ENCODE data around the gene DMTF1.

The DMTF1 gene

DNA sequence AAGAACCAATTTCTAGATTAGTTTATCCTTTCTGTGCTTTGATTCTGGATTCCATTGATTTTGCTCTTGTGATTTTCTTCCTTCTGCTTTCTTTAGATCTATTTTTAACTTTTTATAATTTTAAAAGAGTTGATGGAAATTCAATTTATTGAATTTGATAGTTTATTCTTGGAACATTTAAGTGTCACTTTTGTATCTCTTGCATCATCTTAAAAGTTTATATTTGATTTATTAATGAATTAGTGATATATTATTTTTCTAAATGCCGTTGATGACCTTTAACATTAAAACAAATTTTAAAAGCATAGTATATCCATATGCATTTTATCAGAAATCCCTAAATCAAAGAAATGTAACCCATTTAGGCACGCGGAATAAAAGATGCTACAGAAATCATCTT lies 26.9 kb downstream of the DMTF1 start:
- TF ChIP-seq SPI1 (IDR thresholded peaks at IDR 0.05; ENCODE audit: low read depth, low read length) = no peak
- no peak for TF ChIP-seq POLR2AphosphoS5 (IDR thresholded peaks at IDR 0.05; ENCODE audit: low read depth, low read length)
- TF ChIP-seq TAF1 (IDR thresholded peaks at IDR 0.05; ENCODE audit: low read depth, low read length) = no peak
- TF ChIP-seq POU2F2 (IDR thresholded peaks at IDR 0.05; ENCODE audit: low read depth, low read length) = no peak
- TF ChIP-seq PAX5 (IDR thresholded peaks at IDR 0.05; ENCODE audit: insufficient read depth, low read length, severe bottlenecking) = no peak
- no peak for TF ChIP-seq POLR2A (IDR thresholded peaks at IDR 0.05; ENCODE audit: low read depth, low read length)
- FAIRE-seq = no peak

DNA sequence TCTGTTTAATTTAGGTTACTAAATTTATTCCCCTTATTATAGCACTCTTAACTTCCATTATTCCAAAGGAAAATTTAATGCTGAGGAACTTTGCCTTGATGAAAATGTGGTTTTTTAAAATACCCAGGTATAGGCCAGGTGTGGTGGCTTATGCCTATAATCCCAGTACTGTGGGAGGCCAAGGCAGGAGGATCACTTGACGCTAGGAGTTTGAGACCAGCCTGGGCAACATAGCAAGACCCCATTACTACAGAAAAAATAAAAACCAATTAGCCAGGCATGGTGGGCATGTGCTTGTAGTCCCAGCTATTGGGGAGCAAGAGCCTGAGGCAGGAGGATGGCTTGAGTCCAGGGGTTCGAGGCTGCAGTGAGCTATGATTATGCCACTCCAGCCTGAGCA lies 34.9 kb downstream of the DMTF1 start:
- DNase-seq (ENCODE audit: insufficient read length, low spot score) = no peak
- FAIRE-seq = no peak
- TF ChIP-seq POLR2AphosphoS5 (IDR thresholded peaks at IDR 0.05; ENCODE audit: low read depth, low read length) (no peak), POLR2A (IDR thresholded peaks at IDR 0.05; ENCODE audit: low read depth, low read length) (no peak), PAX5 (IDR thresholded peaks at IDR 0.05; ENCODE audit: insufficient read depth, low read length, severe bottlenecking) (no peak), SPI1 (IDR thresholded peaks at IDR 0.05; ENCODE audit: low read depth, low read length) (no peak), POU2F2 (IDR thresholded peaks at IDR 0.05; ENCODE audit: low read depth, low read length) (no peak), TAF1 (IDR thresholded peaks at IDR 0.05; ENCODE audit: low read depth, low read length) (no peak)

More for the DNA sequence above, 26.9 kb downstream of the DMTF1 start:
- DNase-seq (ENCODE audit: insufficient read length, low spot score) = no peak

DNA sequence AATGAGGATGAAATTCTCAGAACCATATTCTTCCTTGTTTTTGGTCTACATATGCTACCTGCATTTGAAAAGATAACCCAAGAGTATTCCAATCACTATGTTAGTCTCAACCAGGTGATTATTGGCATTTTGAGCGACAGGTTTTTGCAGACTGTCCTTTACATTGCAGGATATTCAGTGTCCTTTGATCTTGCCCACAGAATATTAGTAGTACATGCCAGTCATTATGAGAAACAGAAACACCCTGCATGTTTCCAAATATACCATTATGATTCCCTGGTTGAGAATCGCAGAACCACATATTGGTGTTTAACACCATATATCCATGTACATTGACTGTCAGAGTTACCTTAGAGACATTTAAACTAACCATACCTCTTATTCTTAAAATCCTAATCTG lies 36.7 kb downstream of the DMTF1 start:
- DNase-seq (ENCODE audit: insufficient read length, low spot score) (no peak), FAIRE-seq (no peak)
- no peak for TF ChIP-seq POLR2A (IDR thresholded peaks at IDR 0.05; ENCODE audit: low read depth, low read length)
- TF ChIP-seq POLR2AphosphoS5 (IDR thresholded peaks at IDR 0.05; ENCODE audit: low read depth, low read length) = 0 out of 2 replicates have a peak, but pooled peaks have one; percentile 40

DNA sequence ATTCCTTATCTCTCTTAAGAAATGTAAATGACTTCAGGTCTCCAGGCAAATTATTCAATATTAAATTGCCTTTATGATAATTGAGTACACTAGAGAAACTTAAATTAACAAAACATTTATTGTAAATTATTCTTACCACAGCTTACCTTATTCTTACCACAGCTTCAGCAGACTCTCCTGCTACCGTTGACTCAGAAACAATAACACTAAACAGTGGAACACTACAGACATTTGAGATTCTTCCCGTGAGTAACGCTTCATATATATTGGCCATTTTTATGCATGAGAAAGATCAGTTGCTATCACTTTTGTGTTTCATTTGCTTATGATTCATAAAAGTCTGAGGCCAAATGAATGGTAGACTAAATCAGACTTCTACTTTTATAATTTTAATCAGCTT lies 38.5 kb downstream of the DMTF1 start:
- TF ChIP-seq SPI1 (IDR thresholded peaks at IDR 0.05; ENCODE audit: low read depth, low read length) (no peak), PAX5 (IDR thresholded peaks at IDR 0.05; ENCODE audit: insufficient read depth, low read length, severe bottlenecking) (no peak), TAF1 (IDR thresholded peaks at IDR 0.05; ENCODE audit: low read depth, low read length) (no peak), POLR2AphosphoS5 (IDR thresholded peaks at IDR 0.05; ENCODE audit: low read depth, low read length) (no peak), POLR2A (IDR thresholded peaks at IDR 0.05; ENCODE audit: low read depth, low read length) (no peak), POU2F2 (IDR thresholded peaks at IDR 0.05; ENCODE audit: low read depth, low read length) (no peak)
- no peak for DNase-seq (ENCODE audit: insufficient read length, low spot score)
- no peak for FAIRE-seq

DNA sequence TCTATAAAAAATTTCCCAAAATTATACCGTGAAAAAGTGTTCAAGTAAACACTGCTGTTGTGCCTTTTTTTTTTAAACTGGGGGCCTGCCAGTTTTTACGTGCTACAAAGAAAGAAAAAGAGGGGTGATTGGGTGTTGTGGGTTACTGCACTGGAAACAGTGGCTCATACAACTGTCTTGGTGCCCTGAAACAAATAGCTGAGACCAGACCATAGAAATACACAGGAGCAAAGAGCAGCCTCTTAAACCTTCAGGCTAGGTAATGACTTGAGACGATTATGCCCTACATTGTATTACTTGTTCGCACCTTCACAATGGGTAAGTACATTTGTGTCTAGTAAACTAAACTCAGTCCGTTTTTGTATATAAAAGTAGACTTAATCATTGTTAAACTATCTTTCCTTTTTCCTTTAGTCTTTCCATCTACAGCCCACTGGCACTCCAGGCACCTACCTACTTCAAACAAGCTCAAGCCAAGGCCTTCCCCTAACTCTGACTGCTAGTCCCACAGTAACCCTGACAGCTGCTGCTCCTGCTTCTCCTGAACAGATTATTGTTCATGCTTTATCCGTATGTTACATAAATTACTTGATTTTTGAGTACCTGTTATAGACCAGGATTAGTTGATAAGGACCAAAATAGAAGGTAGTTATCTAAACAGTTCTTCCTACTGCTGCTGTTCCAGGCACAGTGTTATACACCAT lies 40.7 kb downstream of the DMTF1 start:
- DNase-seq (ENCODE audit: insufficient read length, low spot score) (no peak), FAIRE-seq (peak; percentile 57)
- TF ChIP-seq POLR2A (IDR thresholded peaks at IDR 0.05; ENCODE audit: low read depth, low read length) (no peak; the same call in 1 of the 2 replicates), POU2F2 (IDR thresholded peaks at IDR 0.05; ENCODE audit: low read depth, low read length) (peak; percentile 36; the same call in 1 of the 2 replicates), TAF1 (IDR thresholded peaks at IDR 0.05; ENCODE audit: low read depth, low read length) (no peak), PAX5 (IDR thresholded peaks at IDR 0.05; ENCODE audit: insufficient read depth, low read length, severe bottlenecking) (no peak), POLR2AphosphoS5 (IDR thresholded peaks at IDR 0.05; ENCODE audit: low read depth, low read length) (peak; percentile 47)

DNA sequence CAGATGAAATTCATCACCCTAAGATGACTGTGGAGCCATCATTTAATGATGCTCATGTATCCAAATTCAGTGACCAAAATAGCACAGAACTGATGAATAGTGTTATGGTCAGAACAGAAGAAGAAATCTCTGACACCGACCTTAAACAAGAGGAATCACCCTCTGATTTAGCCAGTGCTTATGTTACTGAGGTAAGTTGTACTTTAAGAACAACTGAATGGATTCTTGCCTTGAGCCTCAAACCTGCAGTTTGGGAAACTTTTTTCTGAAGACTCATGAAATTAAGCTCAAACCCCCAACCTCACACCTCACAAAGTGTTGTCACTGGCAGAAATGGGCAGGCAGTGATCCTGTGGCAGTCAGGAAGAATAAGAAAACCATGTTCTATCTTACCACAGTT lies 41.7 kb downstream of the DMTF1 start:
- FAIRE-seq = peak; percentile 9
- TF ChIP-seq POLR2AphosphoS5 (IDR thresholded peaks at IDR 0.05; ENCODE audit: low read depth, low read length) (peak; percentile 68), POLR2A (IDR thresholded peaks at IDR 0.05; ENCODE audit: low read depth, low read length) (peak; percentile 55; the same call in 1 of the 2 replicates), POU2F2 (IDR thresholded peaks at IDR 0.05; ENCODE audit: low read depth, low read length) (no peak), PAX5 (IDR thresholded peaks at IDR 0.05; ENCODE audit: insufficient read depth, low read length, severe bottlenecking) (no peak), SPI1 (IDR thresholded peaks at IDR 0.05; ENCODE audit: low read depth, low read length) (no peak), TAF1 (IDR thresholded peaks at IDR 0.05; ENCODE audit: low read depth, low read length) (no peak)

DNA sequence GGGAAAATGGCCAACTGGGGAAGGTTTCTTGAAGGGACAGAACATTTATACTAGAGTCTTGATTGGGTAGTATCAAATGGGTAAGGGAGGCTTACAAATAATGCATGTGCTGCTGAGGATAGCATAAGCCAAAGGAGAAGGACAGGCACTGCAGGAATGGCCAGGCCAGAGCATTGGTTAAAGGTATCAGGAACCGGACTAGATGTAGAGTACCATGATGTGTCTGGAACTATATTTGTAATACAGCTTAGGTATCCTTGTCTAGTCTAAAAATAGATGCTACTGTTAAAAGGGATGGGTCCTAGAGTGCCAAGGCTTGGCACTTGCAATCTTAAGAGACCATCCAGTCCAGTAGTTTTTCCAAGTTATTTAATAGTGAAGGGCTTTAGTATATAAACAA lies 47.0 kb downstream of the DMTF1 start:
- no peak for DNase-seq (ENCODE audit: insufficient read length, low spot score)
- no peak for FAIRE-seq
- TF ChIP-seq PAX5 (IDR thresholded peaks at IDR 0.05; ENCODE audit: insufficient read depth, low read length, severe bottlenecking) (no peak), POLR2AphosphoS5 (IDR thresholded peaks at IDR 0.05; ENCODE audit: low read depth, low read length) (peak; percentile 45; the same call in 1 of the 2 replicates), TAF1 (IDR thresholded peaks at IDR 0.05; ENCODE audit: low read depth, low read length) (no peak), POLR2A (IDR thresholded peaks at IDR 0.05; ENCODE audit: low read depth, low read length) (no peak), POU2F2 (IDR thresholded peaks at IDR 0.05; ENCODE audit: low read depth, low read length) (no peak), SPI1 (IDR thresholded peaks at IDR 0.05; ENCODE audit: low read depth, low read length) (no peak)

More for the DNA sequence above, 41.7 kb downstream of the DMTF1 start:
- DNase-seq (ENCODE audit: insufficient read length, low spot score) = no peak

DNA sequence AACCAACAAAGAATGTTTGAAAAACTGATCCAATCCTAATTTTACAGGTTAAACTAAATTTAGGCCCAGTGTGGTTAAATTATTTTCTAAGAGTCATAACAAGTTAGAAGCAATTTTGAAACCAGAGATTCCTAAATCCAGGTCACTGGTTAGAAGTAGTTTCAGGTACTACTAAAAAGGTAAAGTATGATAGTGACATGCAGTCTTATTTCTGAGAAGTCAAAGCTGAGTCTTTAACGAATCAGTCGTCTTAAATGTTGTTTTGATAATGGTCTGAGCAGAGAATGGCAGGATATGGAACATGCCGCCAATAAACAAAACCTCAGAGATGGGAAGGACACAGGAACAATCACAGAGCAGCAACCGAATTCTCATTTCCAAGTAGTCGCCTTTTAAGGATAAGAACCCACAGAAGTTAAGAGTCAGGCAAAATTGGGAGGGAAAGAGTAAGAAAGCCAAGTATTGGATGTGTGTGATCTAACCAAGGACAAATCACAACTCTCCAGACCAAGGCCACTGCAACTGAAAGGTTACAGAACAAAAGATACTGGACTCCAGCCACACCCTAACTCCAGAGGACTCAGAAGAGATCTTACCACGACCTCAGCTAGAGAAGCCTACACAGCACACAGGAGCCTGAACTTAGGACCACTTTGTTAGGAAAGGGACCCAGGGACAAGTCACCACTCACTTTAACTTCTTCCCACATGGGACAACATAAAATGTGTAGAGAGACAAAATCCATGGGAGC lies 47.6 kb downstream of the DMTF1 start:
- no peak for TF ChIP-seq POU2F2 (IDR thresholded peaks at IDR 0.05; ENCODE audit: low read depth, low read length)
- 0 out of 2 replicates have a peak, but pooled peaks have one; percentile 43 for TF ChIP-seq POLR2AphosphoS5 (IDR thresholded peaks at IDR 0.05; ENCODE audit: low read depth, low read length)
- TF ChIP-seq POLR2A (IDR thresholded peaks at IDR 0.05; ENCODE audit: low read depth, low read length) = 0 out of 2 replicates have a peak, but pooled peaks have one; percentile 17
- DNase-seq (ENCODE audit: insufficient read length, low spot score) = no peak
- FAIRE-seq = no peak

DNA sequence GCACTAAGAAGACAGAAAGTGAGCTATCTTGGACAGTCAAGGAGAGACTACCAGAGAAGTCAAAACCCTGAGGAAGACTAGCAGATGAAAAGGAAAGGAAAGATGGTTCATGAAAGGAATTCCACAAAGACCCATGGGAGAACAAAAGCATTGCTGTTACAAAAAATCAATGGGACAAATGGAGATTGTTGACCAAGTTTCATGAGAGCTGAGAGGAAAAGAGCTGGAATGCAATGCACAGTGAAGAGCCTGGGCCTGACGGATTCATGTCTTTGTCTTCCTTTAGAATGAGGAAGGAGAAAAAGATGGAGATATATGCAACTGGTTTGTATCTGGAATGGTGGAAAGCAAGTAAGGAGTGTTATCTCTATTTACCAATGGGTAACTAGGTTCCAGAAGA lies 50.0 kb downstream of the DMTF1 start:
- DNase-seq (ENCODE audit: insufficient read length, low spot score) = no peak
- TF ChIP-seq POLR2AphosphoS5 (IDR thresholded peaks at IDR 0.05; ENCODE audit: low read depth, low read length) (peak; percentile 64), POLR2A (IDR thresholded peaks at IDR 0.05; ENCODE audit: low read depth, low read length) (peak; percentile 56), PAX5 (IDR thresholded peaks at IDR 0.05; ENCODE audit: insufficient read depth, low read length, severe bottlenecking) (no peak)
- FAIRE-seq = no peak

Measured in GM12891 (cell line).